ENCODE data around the gene LASP1. TPM values are rescaled to one million over a fixed set of nuclear protein-coding genes. Genes with fewer than 3 reads are reported as not detected.

Gene LASP1
- total RNA-seq, 3 donors from 2014 or later = 74.7 to 109 (median 88.2) TPM

Other genes starting within 250 kb of the LASP1 start
- gene EPOP, start 195.1 kb upstream of the LASP1 start, total RNA-seq = 100 to 1,000 TPM; 110 to 131 (median 110) TPM
- gene MLLT6, start 164.8 kb upstream of the LASP1 start, total RNA-seq = 100 to 1,000 TPM; 263 to 315 (median 286) TPM
- 10 to 100 TPM; 47.2 to 73.3 (median 67.8) TPM for gene CISD3, start 139.7 kb upstream of the LASP1 start, total RNA-seq
- gene PCGF2, start 121.7 kb upstream of the LASP1 start, total RNA-seq = under 1 TPM; 0.16 to 0.58 (median 0.43) TPM
- gene PSMB3, start 117.3 kb upstream of the LASP1 start, total RNA-seq = 100 to 1,000 TPM; 527 to 569 (median 554) TPM
- 10 to 100 TPM; 33.6 to 40.5 (median 39.3) TPM for gene PIP4K2B, start 70.5 kb upstream of the LASP1 start, total RNA-seq
- gene CWC25, start 44.7 kb upstream of the LASP1 start, total RNA-seq = 10 to 100 TPM; 32.7 to 36.5 (median 32.9) TPM
- 1,000 to 10,000 TPM; 2,350 to 2,556 (median 2,362) TPM for gene RPL23, start 16.3 kb upstream of the LASP1 start, total RNA-seq
- gene FBXO47, start 97.3 kb downstream of the LASP1 start, total RNA-seq = under 1 TPM in 1 of 3 donors, not detected in 2; 0.08 TPM

Measured in activated T-cell treated with anti-CD3 and anti-CD28 coated beads, Interleukin-2, amount 50 U/mL, for 4 hours (primary cell).